IMR-90 (cell line): ENCODE results near the gene VPS72. TPM values are rescaled to one million over a fixed set of nuclear protein-coding genes. Genes with fewer than 3 reads are reported as not detected.

Source experiments
- ATAC-seq: fragments of 200-7000 bp; cut with Tn5 transposase; 2 replicates; pipeline ENCODE4 v1.9.1; 2020; ENCODE audit warnings: low read depth, mild to moderate bottlenecking, moderate library complexity
- BruUV-seq: library from RNA; stranded (reverse); fragments of 400-500 nt; replicated peaks from 2 replicates; lab custom pipeline; 2021; lab: Mats Ljungman, UMichigan
- CTCF ChIA-PET: fragments of 300-600 bp; formaldehyde crosslinking; extraction: SDS; loops from one replicate; lab custom pipeline; 2021; ENCODE audit warnings: antibody characterized with exemption; lab: Yijun Ruan, JAX
- POLR2A ChIA-PET: fragments of 300-600 bp; sonication (Branson Sonifier 250); formaldehyde crosslinking; loops from one replicate; lab custom pipeline; 2022; ENCODE audit warnings: antibody characterized with exemption; ENCODE audit not compliant: unreplicated experiment; lab: Charles Lee
- DNase-seq: peaks from one replicate; pipeline ENCODE4 v3.0.0; 2013
- H2AFZ ChIP-seq: replicated peaks from 2 replicates; pipeline ENCODE3; 2013; ENCODE audit warnings: low read length, mild to moderate bottlenecking; ENCODE audit not compliant: poor library complexity
- H2AK5ac ChIP-seq: 2 replicates; pipeline ENCODE4 v1.6.1; 2013; ENCODE audit warnings: low read depth, low read length, inconsistent platforms
- H2AK9ac ChIP-seq: replicated peaks from 2 replicates; pipeline ENCODE3; 2013; ENCODE audit warnings: mild to moderate bottlenecking, low read depth, low read length, moderate library complexity; ENCODE audit not compliant: poor library complexity
- H2BK120ac ChIP-seq: 2 replicates; pipeline ENCODE4 v1.6.1; 2013; ENCODE audit warnings: low read depth, low read length, inconsistent platforms
- H2BK15ac ChIP-seq: 3 replicates; pipeline ENCODE4 v1.6.1; 2013; ENCODE audit warnings: low read depth, low read length, inconsistent platforms
- H2BK20ac ChIP-seq: 2 replicates; pipeline ENCODE4 v1.6.1; 2013; ENCODE audit warnings: low read depth, mild to moderate bottlenecking, inconsistent platforms, low read length, moderate library complexity
- H2BK5ac ChIP-seq: 2 replicates; pipeline ENCODE4 v1.6.1; 2013; ENCODE audit warnings: mild to moderate bottlenecking, low read depth, low read length, inconsistent platforms; ENCODE audit not compliant: poor library complexity, severe bottlenecking
- H3K14ac ChIP-seq: replicated peaks from 2 replicates; pipeline ENCODE4 v1.6.1; 2013; ENCODE audit warnings: low read depth, low read length, inconsistent platforms
- H3K18ac ChIP-seq: 2 replicates; pipeline ENCODE4 v1.6.1; 2013; ENCODE audit warnings: low read depth, low read length, control low read depth
- H3K23ac ChIP-seq: 2 replicates; pipeline ENCODE4 v1.6.1; 2013; ENCODE audit warnings: low read depth, low read length, inconsistent platforms
- H3K27ac ChIP-seq: 2 replicates; pipeline ENCODE4 v1.5.1; 2013; ENCODE audit warnings: mild to moderate bottlenecking, control low read depth, low read length; ENCODE audit not compliant: insufficient read depth
- H3K27me3 ChIP-seq: 2 replicates; pipeline ENCODE4 v1.6.1; 2013; ENCODE audit warnings: low read length; ENCODE audit not compliant: control insufficient read depth, insufficient read depth
- H3K36me3 ChIP-seq: 2 replicates; pipeline ENCODE4 v1.6.1; 2013; ENCODE audit warnings: low read length, mixed read lengths; ENCODE audit not compliant: control insufficient read depth, insufficient read depth
- H3K4ac ChIP-seq: 2 replicates; pipeline ENCODE4 v1.6.1; 2013; ENCODE audit warnings: low read depth, low read length, inconsistent platforms
- H3K4me1 ChIP-seq: 2 replicates; pipeline ENCODE4 v1.6.1; 2013; ENCODE audit warnings: low read length, mixed read lengths; ENCODE audit not compliant: control insufficient read depth, insufficient read depth
- H3K4me2 ChIP-seq: 2 replicates; pipeline ENCODE4 v1.6.1; 2013; ENCODE audit warnings: low read depth, mild to moderate bottlenecking, control low read depth, low read length, moderate library complexity
- H3K4me3 ChIP-seq: 2 replicates; pipeline ENCODE4 v1.5.1; 2013; ENCODE audit warnings: low read depth, mild to moderate bottlenecking, control low read depth, low read length, moderate library complexity; ENCODE audit not compliant: insufficient read depth
- H3K56ac ChIP-seq: 2 replicates; pipeline ENCODE4 v1.6.1; 2013; ENCODE audit warnings: low read length, inconsistent platforms; ENCODE audit not compliant: insufficient read depth; ENCODE audit errors: extremely low read depth
- H3K79me1 ChIP-seq, 2 experiments: 2 replicates each; pipeline ENCODE4 v1.6.1; 2013; ENCODE audit warnings: low read length in 2 of 2, inconsistent platforms in 1 of 2, low read depth in 1 of 2
- H3K9ac ChIP-seq: 2 replicates; pipeline ENCODE4 v1.6.1; 2013; ENCODE audit warnings: low read depth, low read length, control low read depth
- H3K9me1 ChIP-seq: 2 replicates; pipeline ENCODE4 v1.6.1; 2013; ENCODE audit warnings: low read length, inconsistent platforms; ENCODE audit not compliant: insufficient read depth
- H3K9me3 ChIP-seq: 2 replicates; pipeline ENCODE4 v1.6.1; 2013; ENCODE audit warnings: low read length; ENCODE audit not compliant: control insufficient read depth, insufficient read depth
- H4K20me1 ChIP-seq: 2 replicates; pipeline ENCODE4 v1.6.1; 2013; ENCODE audit warnings: low read length, inconsistent platforms; ENCODE audit not compliant: insufficient read depth
- H4K5ac ChIP-seq: 2 replicates; pipeline ENCODE4 v1.6.1; 2013; ENCODE audit warnings: mild to moderate bottlenecking, low read depth, low read length, control low read depth
- H4K8ac ChIP-seq, 2 experiments: 2 replicates each; pipeline ENCODE4 v1.6.1; 2013; ENCODE audit warnings: low read depth in 2 of 2, low read length in 2 of 2, control low read depth in 1 of 2, inconsistent platforms in 1 of 2
- H4K91ac ChIP-seq: 2 replicates; pipeline ENCODE4 v1.6.1; 2013; ENCODE audit warnings: low read depth, low read length, inconsistent platforms; ENCODE audit not compliant: insufficient read depth
- CHD1 ChIP-seq: IDR thresholded peaks from 2 replicates; pipeline ENCODE4 v1.6.1; 2012; ENCODE audit warnings: low read depth, low read length, improper control_type of control experiment
- FOS ChIP-seq: fragments of 150-350 bp; IDR thresholded peaks from 2 replicates; pipeline ENCODE4 v1.6.1; 2016; ENCODE audit warnings: low read depth, low read length
- MAFK ChIP-seq: IDR thresholded peaks from 2 replicates; pipeline ENCODE4 v1.6.1; 2012; ENCODE audit warnings: low read depth, low read length, improper control_type of control experiment
- MXI1 ChIP-seq: IDR thresholded peaks from 2 replicates; pipeline ENCODE4 v1.6.1; 2012; ENCODE audit warnings: low read depth, mild to moderate bottlenecking, low read length, moderate library complexity, borderline replicate concordance
- POLR2A ChIP-seq: IDR thresholded peaks from 2 replicates; pipeline ENCODE4 v1.6.1; 2012; ENCODE audit warnings: mild to moderate bottlenecking, low read depth, low read length
- RCOR1 ChIP-seq: IDR thresholded peaks from 2 replicates; pipeline ENCODE4 v1.6.1; 2012; ENCODE audit warnings: mild to moderate bottlenecking, low read length, improper control_type of control experiment; ENCODE audit not compliant: insufficient replicate concordance
- SMC3 ChIP-seq: fragments of 150-350 bp; IDR thresholded peaks from 2 replicates; pipeline ENCODE4 v1.6.1; 2016; ENCODE audit warnings: low read depth, mild to moderate bottlenecking, antibody characterized with exemption, low read length, moderate library complexity
- WGBS, 2 experiments: methylation state at CpG; one replicate each; pipeline versions ENCODE4 v1.1.5 to v1.1.7; 2013; ENCODE audit warnings: missing lambda C conversion rate in 2 of 2; ENCODE audit not compliant: insufficient read length in 1 of 2; ENCODE audit errors: extremely low coverage in 2 of 2; 5-methylcytosine and 5-hydroxymethylcytosine counted together
- dilution Hi-C: fragments of 300-500 bp; cut with HindIII; formaldehyde crosslinking; loops from one replicate; pipeline ENCODE4 v1.14.3; 2018; ENCODE audit warnings: low sequenced_read_pairs; ENCODE audit not compliant: unreplicated experiment
- in situ Hi-C: fragments of 300-500 bp; cut with MboI; formaldehyde crosslinking; loops from 3 replicates; pipeline ENCODE4 v1.14.3; 2019; ENCODE audit warnings: low sequenced_read_pairs, inconsistent platforms, mixed read lengths
- intact Hi-C: fragments of 100-400 bp; cut with micrococcal nuclease; formaldehyde crosslinking; loops from 2 replicates; pipeline ENCODE4 v1.10.0; 2022
- polyA plus RNA-seq, 3 experiments: library from polyadenylated mRNA; depleted of rRNA; stranded (reverse); fragments of >200 nt; gene quantifications; 2 replicates each; pipeline ENCODE4 v1.2.3, GENCODE V29; 2012; ENCODE audit warnings: low replicate concordance in 1 of 3
- total RNA-seq: library from RNA; depleted of rRNA; stranded (reverse); fragments of >200 nt; gene quantifications from 2 replicates; pipeline ENCODE4 v1.2.3, GENCODE V29; 2012
- TF ChIP-seq, protein P1 (sequence below): fragments of 150-350 bp; IDR thresholded peaks from 2 replicates; pipeline ENCODE4 v1.6.1; 2016; ENCODE audit warnings: low read depth, mild to moderate bottlenecking, low read length, moderate library complexity, borderline replicate concordance

VPS72 gene
- total and polyA plus RNA-seq, 2 of the 4 experiments (the other 2 are of a cell fraction) = 51.3 to 62.3 TPM

DNA sequence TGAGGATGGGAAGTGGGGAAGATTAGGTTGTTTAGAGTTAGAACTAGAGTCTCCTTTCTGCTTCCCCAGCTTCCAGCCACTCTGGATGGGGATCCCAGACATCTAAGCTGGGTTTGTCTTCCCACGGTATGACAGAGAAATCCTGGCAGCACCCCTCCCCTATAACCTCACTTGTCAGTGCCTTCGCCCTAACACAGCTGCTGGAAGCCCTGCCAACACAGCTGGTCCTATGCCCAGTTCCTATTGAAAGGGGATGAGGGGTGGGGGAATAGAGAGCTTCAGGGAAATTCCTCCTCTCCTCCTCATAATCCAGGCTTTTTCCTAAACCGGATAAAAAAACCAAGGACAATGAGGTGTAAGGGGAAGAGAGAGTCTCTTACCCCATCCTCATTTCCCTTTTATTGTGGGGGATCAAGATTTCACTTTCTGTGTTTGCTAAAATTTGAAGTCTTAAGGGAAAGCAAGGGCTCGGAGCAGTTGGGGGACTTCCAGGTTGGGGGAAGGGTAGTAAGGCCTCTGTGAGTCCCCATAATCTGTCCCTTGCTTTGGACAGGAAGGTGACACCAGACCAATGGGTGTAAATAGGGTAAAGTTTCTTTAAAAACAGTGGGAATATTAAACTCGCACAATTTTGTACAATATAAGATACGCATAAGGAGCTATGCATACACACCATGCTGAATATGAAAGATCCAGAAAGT, 14.8 kb downstream of the VPS72 start:
- POLR2A ChIA-PET = no interaction called here
- H2BK5ac ChIP-seq = no peak overlapping the region
- H2AK9ac ChIP-seq = peak overlapping the region; percentile 58
- H2AK5ac ChIP-seq = no peak overlapping the region
- dilution Hi-C loops = no loop called here
- 0% methylated on average over 1 of the region's 6 CpGs; no CpG with 5 or more reads in 1 of the 2 experiments for WGBS, 2 experiments
- no peak overlapping the region for H4K8ac ChIP-seq
- no TSS peak for BruUV-seq
- no peak overlapping the region for H3K23ac ChIP-seq
- H3K4me2 ChIP-seq = no peak overlapping the region
- H3K9ac ChIP-seq = no peak overlapping the region
- H3K9me1 ChIP-seq = peaks cover 3% of the 10 kb centered on the region; the same call in 1 of the 2 replicates
- no peak overlapping the region for H2AFZ ChIP-seq
- ATAC-seq (peak; percentile 40), DNase-seq (peak; percentile 38)
- H3K4ac ChIP-seq = no peak overlapping the region
- H3K4me1 ChIP-seq = peaks cover 2% of the 10 kb centered on the region; the same call in 1 of the 2 replicates
- CTCF ChIA-PET = no interaction called here
- H3K27me3 ChIP-seq = no peaks in the 10 kb centered on the region
- H2BK20ac ChIP-seq = no peak overlapping the region
- no peak overlapping the region for H3K27ac ChIP-seq
- H3K36me3 ChIP-seq = peaks cover 48% of the 10 kb centered on the region
- TF ChIP-seq MAFK (no peak), CHD1 (no peak), SMC3 (no peak), RCOR1 (no peak), FOS (no peak), POLR2A (no peak), MXI1 (no peak)
- TF ChIP-seq, protein P1, sequence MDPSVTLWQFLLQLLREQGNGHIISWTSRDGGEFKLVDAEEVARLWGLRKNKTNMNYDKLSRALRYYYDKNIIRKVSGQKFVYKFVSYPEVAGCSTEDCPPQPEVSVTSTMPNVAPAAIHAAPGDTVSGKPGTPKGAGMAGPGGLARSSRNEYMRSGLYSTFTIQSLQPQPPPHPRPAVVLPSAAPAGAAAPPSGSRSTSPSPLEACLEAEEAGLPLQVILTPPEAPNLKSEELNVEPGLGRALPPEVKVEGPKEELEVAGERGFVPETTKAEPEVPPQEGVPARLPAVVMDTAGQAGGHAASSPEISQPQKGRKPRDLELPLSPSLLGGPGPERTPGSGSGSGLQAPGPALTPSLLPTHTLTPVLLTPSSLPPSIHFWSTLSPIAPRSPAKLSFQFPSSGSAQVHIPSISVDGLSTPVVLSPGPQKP = no peak
- H4K20me1 ChIP-seq = no peaks in the 10 kb centered on the region
- intact Hi-C loops = no loop called here
- H3K9me3 ChIP-seq = no peaks in the 10 kb centered on the region
- no peak overlapping the region for H2BK15ac ChIP-seq
- H4K91ac ChIP-seq = no peak overlapping the region
- no peak overlapping the region for H3K56ac ChIP-seq
- no peak overlapping the region for H3K4me3 ChIP-seq
- H3K14ac ChIP-seq = no peak overlapping the region
- no peaks in the 10 kb centered on the region; a peak in 1 of 4 replicates for H3K79me1 ChIP-seq
- H2BK120ac ChIP-seq = no peak overlapping the region
- no peak overlapping the region for H4K5ac ChIP-seq
- no peak overlapping the region for H3K18ac ChIP-seq
- in situ Hi-C loops = no loop called here
